ENCODE data around the gene KIF1C. TPM values are rescaled to one million over a fixed set of nuclear protein-coding genes. Genes with fewer than 3 reads are reported as not detected.

Gene KIF1C
- total and polyA plus RNA-seq, 9 of the 15 experiments (the other 6 are each of a cell fraction or from before 2014, with no cell fraction given) = 0.38 to 68.4 (median 25.1) TPM

- TF ChIP-seq SIRT6 (IDR thresholded peaks at IDR 0.05; ENCODE audit: low read depth, low read length) (no peak), NR2C1 (IDR thresholded peaks at IDR 0.05) (peak; percentile 81), NR2C1 (tag; IDR thresholded peaks at IDR 0.05) (0 out of 2 replicates have a peak, but pooled peaks have one; percentile 9), XRCC4 (IDR thresholded peaks at IDR 0.05; ENCODE audit: extremely low read depth, insufficient read depth, insufficient read length) (no peak), ILF3 (IDR thresholded peaks at IDR 0.05; ENCODE audit: borderline replicate concordance) (no peak), ETS2 (tag; IDR thresholded peaks at IDR 0.05; ENCODE audit: borderline replicate concordance, poor library complexity, severe bottlenecking) (no peak), FOXM1 (IDR thresholded peaks at IDR 0.05; ENCODE audit: low read depth) (no peak), FOXM1 (CRISPR knock-in tag; IDR thresholded peaks at IDR 0.05; ENCODE audit: low read depth) (no peak), ZBTB2 (IDR thresholded peaks at IDR 0.05) (no peak), ZBTB11 (CRISPR knock-in tag; IDR thresholded peaks at IDR 0.05) (peak in 2 of 3 experiments; percentile 11 to 64; a peak in 1 of 6 replicates), NCOR1 (IDR thresholded peaks at IDR 0.05) (no peak), TEAD2 (tag; IDR thresholded peaks at IDR 0.05) (peak; percentile 89), BRCA1 (IDR thresholded peaks at IDR 0.05) (no peak), BRCA1 (CRISPR knock-in tag; IDR thresholded peaks at IDR 0.05) (no peak), FOSL1 (tag; conservative IDR thresholded peaks at IDR 0.05) (no peak), MEIS2 (IDR thresholded peaks at IDR 0.05; ENCODE audit: partially characterized antibody) (no peak), BRF1 (IDR thresholded peaks at IDR 0.05; ENCODE audit: borderline replicate concordance, extremely low read depth, insufficient read length) (no peak), NBN (IDR thresholded peaks at IDR 0.05; ENCODE audit: low read depth) (no peak), ZNF655 (CRISPR knock-in tag; IDR thresholded peaks at IDR 0.05) (no peak), FOXK1 (CRISPR knock-in tag; IDR thresholded peaks at IDR 0.05; ENCODE audit: borderline replicate concordance) (no peak), ZNF146 (CRISPR knock-in tag; IDR thresholded peaks at IDR 0.05; ENCODE audit: unreplicated experiment) (no peak), TFAM (CRISPR knock-in tag; conservative IDR thresholded peaks at IDR 0.05) (no peak), KAT8 (IDR thresholded peaks at IDR 0.05; ENCODE audit: low read depth) (no peak)
Observed at GRCh38 chr17:4966844-4967538, 30.8 kb upstream of the KIF1C start (continued).

Data from K562 (cell line).